Measurements from ENCODE around the gene WDR37.

DNA sequence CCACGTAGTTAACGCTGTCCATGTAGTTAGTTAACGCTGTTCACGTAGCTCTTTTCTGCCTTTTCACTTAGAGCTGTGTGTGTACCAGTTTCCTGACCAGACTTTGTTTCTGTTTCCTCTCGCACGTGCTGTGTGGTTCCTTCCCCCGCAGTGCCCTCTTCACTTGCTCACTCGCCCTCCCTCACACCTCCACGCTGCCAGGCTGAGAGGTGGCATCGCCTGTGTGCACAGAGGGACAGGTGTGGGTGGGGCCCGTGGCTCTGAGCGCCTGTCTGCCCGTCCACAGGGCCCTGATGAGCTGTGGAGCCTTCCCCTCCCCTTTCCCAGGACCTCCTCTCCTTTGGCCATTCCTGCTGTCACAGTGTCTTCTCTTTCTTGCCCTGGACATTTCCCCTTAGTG, 30.6 kb downstream of the WDR37 start:
- TF ChIP-seq, protein P1, sequence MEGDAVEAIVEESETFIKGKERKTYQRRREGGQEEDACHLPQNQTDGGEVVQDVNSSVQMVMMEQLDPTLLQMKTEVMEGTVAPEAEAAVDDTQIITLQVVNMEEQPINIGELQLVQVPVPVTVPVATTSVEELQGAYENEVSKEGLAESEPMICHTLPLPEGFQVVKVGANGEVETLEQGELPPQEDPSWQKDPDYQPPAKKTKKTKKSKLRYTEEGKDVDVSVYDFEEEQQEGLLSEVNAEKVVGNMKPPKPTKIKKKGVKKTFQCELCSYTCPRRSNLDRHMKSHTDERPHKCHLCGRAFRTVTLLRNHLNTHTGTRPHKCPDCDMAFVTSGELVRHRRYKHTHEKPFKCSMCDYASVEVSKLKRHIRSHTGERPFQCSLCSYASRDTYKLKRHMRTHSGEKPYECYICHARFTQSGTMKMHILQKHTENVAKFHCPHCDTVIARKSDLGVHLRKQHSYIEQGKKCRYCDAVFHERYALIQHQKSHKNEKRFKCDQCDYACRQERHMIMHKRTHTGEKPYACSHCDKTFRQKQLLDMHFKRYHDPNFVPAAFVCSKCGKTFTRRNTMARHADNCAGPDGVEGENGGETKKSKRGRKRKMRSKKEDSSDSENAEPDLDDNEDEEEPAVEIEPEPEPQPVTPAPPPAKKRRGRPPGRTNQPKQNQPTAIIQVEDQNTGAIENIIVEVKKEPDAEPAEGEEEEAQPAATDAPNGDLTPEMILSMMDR (IDR thresholded peaks at IDR 0.05): no peak
- TF ChIP-seq RNF2 (IDR thresholded peaks at IDR 0.05; ENCODE audit: borderline replicate concordance, low read depth): no peak
- TF ChIP-seq MAFK (IDR thresholded peaks at IDR 0.05; ENCODE audit: partially characterized antibody): no peak
- TF ChIP-seq, protein P2, sequence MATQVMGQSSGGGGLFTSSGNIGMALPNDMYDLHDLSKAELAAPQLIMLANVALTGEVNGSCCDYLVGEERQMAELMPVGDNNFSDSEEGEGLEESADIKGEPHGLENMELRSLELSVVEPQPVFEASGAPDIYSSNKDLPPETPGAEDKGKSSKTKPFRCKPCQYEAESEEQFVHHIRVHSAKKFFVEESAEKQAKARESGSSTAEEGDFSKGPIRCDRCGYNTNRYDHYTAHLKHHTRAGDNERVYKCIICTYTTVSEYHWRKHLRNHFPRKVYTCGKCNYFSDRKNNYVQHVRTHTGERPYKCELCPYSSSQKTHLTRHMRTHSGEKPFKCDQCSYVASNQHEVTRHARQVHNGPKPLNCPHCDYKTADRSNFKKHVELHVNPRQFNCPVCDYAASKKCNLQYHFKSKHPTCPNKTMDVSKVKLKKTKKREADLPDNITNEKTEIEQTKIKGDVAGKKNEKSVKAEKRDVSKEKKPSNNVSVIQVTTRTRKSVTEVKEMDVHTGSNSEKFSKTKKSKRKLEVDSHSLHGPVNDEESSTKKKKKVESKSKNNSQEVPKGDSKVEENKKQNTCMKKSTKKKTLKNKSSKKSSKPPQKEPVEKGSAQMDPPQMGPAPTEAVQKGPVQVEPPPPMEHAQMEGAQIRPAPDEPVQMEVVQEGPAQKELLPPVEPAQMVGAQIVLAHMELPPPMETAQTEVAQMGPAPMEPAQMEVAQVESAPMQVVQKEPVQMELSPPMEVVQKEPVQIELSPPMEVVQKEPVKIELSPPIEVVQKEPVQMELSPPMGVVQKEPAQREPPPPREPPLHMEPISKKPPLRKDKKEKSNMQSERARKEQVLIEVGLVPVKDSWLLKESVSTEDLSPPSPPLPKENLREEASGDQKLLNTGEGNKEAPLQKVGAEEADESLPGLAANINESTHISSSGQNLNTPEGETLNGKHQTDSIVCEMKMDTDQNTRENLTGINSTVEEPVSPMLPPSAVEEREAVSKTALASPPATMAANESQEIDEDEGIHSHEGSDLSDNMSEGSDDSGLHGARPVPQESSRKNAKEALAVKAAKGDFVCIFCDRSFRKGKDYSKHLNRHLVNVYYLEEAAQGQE (IDR thresholded peaks at IDR 0.05): no peak
- TF ChIP-seq RFX5 (IDR thresholded peaks at IDR 0.05): no peak
- TF ChIP-seq POLR2A (IDR thresholded peaks at IDR 0.05; ENCODE audit: low read length): no peak
- no peak for TF ChIP-seq ESRRA (IDR thresholded peaks at IDR 0.05; ENCODE audit: borderline replicate concordance, low read length)
- no peak for TF ChIP-seq ZC3H11A (IDR thresholded peaks at IDR 0.05)
- TF ChIP-seq, protein P3, sequence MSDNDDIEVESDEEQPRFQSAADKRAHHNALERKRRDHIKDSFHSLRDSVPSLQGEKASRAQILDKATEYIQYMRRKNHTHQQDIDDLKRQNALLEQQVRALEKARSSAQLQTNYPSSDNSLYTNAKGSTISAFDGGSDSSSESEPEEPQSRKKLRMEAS (IDR thresholded peaks at IDR 0.05): no peak
- no peak for TF ChIP-seq RARB (CRISPR knock-in tag; IDR thresholded peaks at IDR 0.05)
- no peak for TF ChIP-seq CHD4 (IDR thresholded peaks at IDR 0.05; ENCODE audit: borderline replicate concordance)
- no peak for TF ChIP-seq CEBPB (IDR thresholded peaks at IDR 0.05)
- no peak for TF ChIP-seq HDAC2 (IDR thresholded peaks at IDR 0.05)
